GM19351 (cell line): Measurements from ENCODE around the gene ZNF276.

Source experiments
- ATAC-seq: cut with Tn5 transposase; IDR thresholded peaks from one replicate; pipeline ENCODE4 v1.9.1; 2021; ENCODE audit warnings: mild to moderate bottlenecking, moderate library complexity; ENCODE audit not compliant: unreplicated experiment

ZNF276 gene

DNA sequence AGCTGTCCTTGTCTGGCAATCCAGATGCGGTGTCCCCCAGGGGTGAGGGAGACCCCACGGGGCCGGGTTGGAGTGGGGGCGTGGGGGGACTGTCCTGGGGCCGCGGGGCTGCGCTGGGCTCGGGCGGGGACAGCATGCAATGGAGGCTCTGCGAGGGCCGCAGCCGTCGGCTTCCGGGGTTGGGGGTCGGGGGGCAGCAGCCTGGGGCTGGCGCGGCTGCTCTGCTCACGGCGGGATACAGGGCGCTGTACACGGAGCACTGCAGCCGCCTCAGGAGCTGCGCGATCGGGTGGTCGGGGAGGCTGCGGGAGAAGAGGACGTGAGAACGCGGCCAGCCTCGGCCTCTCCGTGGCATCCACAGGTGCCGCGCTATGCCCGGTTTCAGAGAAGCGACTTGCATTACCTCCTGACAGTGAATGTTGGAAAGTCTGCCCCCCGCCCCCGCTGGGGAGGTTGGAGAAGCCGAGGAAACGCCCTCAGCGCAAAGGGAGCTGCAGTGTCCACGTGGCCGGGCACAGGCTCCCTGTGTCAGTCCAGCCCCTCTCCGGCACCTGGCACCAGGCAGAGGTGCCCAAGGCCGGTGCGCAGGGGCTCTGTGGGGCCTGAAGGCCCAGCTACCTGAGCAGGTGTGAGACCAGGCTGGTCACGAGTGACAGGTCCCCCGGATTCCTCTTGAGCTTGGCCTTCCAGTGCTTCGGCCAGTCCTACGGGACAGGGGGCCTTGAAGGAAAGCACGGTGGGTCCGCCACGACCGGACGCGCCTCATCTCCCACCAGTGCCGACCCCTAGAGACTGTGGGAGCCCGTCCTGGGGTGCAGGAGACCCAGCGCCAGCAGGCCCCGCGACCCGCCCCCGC lies 10.4 kb upstream of the ZNF276 start:
- ATAC-seq, result no peak

DNA sequence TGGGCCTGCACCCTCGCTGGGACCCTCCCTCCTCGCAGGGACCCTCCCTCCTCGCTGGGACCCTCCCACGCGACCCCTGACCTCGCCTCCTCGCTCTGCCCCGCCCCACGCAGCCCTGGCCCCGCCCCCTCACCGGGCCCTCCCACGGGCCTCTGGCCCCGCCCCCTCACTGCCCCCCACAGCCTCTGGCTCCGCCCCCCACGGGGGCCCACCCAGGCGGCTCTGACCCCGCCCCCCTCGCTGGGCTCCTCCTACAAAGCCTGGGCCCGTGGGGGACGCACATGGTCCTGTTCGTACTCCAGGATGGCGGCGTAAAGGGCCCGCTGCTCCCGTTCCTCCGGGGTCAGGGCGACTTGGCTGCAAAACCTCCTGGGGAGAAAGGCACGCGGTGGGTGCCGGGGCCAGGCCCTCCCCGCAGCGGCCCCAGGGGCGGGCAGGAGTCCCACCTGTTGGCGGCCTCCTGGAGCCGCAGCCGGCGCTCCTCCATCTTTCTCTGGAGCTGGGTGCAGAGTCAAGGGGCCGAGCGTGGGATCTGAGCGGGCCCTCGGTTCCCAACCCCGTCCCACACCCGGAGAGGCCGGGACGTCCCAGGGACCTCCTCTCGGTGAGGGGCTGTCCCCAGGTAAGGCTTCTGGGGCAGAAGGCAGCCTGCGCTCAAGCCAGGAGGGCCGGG lies 9.6 kb upstream of the ZNF276 start:
- peak; percentile 75 for ATAC-seq

DNA sequence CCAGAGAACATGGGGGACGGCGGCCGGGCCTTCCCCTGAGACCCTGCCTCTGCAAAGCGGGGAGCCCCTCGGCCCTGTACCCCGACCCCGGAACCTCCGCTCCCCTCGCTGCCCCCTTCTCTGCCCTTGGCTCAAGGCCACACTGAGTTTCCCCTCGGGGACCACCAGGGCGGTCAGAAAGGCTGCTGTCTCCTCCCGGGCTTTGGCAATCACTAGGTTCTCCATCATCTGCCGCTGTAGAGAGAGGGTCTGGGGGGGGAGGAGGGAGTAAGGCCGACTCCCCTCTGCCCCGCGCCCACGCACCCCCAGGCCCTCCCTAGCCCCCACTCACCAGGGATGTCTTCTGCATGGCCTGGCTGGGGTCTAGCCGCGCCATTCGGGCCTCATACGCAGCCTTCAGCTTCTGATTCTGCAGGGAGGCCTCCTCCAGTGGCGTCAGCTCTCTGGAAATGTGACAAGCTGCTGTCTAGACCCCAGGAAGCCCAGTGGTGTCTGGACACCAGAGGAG lies 9.0 kb upstream of the ZNF276 start:
- ATAC-seq, result no peak

DNA sequence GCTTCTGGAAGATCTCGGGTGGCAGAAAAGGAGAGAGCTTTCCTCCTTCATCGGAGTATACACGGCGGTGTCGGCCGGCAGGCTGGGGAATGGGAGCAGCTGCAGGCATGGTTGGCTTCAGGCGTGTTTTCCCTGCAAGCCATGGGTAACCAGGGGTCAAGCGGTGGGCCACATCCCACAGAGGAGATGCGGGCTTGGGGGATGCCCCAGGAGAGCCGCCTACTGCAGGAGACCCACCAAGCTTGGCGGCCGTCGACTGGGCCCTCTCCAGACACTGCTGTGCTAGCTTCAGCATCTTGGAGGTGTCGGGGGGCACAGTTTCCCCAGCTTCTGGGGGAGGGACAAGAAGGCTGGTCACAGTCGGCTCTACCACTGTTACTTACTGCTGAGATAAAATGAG lies 4.8 kb upstream of the ZNF276 start:
- ATAC-seq, result no peak

DNA sequence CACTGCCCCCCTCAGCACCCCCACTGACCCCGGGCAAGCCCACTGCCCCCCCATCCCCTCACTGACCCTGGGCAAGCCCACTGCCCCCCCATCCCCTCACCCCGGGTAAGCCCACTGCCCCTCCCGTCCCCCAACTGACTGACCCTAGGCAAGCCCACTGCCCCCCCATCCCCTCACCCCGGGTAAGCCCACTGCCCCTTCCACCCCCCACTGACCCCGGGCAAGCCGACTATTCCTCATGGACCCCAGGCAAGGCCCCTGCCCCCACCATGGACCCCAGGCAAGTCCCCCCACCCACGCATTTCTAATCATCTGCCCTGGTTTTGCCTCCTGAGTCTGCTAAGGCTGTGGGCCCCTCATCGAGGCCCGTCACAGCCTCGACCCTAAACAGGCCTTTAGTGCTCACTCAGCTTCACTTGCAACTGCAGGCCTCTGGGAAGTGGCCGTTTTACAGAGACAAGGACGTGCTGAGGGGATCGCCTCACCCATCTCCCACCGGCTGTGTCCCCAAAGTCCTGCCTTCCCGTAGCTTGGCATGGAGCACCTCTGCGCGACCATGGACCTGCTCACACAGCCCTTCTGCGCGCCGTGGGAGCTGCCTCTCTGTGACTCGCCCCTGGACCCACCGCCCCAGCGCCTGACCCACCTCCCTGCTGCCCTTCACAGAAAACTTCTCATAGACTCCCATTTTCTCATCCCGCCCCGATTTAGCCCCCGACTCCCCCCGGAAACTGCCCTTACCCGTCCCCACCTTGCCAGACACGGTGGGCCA lies 4.2 kb upstream of the ZNF276 start:
- no peak for ATAC-seq

DNA sequence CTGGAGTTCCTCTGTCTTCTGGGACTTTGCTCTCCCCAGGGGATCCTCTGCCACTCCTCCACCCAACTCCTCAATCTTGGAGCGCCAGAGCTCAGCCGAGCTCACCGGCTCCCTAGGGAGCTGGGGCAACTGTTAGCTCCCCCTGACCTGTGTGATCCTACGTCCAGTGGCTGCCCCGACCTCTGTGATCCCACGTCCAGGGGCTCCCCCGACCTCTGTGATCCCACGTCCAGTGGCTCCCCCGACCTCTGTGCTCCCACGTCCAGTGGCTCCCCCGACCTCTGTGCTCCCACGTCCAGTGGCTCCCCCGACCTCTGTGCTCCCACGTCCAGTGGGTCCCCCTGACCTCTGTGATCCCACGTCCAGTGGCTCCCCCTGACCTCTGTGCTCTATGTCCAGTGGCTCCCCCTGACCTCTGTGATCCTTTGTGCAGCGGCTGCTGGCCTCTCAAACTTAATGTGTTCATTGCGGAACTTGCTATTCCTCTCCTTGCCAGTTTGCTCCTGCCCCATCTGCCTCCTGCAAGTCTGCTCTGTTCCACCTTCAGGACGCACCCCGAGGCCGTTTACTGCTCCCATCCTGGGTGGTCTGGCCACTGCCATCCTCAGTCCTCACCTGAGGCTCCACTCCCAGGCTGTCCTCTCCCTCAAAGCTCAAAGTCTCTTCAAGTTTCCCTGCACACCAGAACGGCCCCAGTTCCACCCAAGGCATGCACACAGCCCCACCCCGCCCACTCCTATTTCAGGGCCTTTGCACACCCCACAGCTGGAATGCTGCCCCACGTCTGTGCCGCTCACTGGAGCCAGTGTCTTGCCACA lies 3.4 kb upstream of the ZNF276 start:
- no peak for ATAC-seq

DNA sequence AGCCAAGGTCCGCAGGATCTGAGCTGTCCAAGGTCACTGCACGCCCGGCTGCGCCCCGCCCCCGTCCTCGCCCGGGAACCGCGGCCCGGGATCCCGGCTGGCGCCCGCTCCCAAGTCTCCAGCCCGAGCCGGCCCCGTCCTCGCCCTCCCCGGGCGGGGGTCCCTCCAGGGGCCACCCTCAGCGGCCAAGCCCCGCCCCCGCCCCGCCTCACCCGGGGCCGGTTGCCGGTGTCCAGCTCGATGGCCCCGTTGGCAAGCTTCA lies 855 bp upstream of the ZNF276 start:
- peak; percentile 7 for ATAC-seq

DNA sequence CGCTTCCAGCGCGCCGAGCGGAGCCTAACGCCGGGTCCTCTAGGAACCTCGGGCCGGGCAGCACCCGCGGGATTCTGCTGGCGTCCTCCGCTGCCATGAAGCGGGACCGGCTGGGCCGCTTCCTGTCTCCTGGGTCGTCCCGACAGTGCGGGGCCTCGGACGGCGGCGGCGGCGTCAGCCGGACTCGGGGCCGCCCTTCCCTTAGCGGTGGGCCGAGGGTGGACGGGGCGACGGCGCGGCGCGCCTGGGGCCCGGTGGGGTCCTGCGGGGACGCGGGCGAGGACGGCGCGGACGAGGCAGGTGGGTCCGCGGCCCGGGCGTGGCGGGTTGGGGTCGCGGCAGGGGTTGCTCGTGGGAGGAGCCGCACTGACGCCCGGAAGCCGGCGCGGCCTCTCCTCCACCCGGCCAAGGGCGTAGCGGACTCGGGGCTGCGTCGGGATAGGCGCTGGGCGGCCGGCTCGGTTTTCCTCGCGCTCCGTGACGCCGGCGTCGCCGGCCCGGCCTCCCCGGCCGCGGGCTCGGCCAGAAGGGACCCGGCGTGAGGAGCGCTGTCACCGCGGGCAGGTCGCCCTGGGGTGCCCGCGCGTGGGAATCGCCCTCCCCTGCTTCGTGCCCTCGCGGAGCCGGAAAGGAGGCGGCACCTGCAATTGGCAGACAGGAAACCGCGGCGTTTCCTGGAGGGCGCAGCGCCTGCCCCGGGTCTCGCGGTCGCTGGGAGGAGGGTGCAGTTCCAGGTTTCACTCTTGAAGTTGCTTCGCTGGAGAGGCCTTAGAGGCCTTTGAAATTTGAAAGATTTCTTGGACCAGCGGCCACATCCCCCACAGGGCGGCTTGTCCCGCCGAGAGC lies 432 bp downstream of the ZNF276 start:
- peak; percentile 25 for ATAC-seq

DNA sequence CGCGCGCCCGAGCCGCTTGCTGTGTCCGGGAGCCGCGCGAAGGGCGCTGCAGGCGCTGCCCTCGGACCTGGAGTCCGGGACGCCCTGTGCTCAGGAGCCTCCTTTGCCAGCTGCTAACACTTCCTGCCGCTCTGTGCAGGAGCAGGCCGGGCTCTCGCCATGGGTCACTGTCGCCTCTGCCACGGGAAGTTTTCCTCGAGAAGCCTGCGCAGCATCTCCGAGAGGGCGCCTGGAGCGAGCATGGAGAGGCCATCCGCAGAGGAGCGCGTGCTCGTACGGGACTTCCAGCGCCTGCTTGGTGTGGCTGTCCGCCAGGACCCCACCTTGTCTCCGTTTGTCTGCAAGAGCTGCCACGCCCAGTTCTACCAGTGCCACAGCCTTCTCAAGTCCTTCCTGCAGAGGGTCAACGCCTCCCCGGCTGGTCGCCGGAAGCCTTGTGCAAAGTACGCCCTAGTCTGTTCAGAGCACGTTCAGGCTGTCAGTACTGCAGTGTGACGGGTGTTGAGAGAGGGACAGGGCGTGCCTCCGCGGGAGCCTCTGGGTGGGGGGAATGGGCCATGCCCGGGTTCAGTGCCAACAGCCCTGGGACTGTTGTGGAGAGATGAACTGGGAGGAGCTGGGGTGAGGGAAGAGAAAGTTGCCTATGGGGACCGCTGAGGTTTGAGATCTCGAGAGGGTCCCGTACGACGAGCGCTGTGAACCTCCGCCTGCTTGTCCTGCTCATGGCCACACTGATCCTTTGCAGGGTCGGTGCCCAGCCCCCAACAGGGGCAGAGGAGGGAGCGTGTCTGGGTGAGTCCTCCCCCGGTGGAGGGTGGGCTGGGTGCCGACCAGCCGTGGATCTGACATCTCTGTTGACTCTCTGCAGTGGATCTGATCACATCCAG lies 1.3 kb downstream of the ZNF276 start:
- peak; percentile 4 for ATAC-seq

DNA sequence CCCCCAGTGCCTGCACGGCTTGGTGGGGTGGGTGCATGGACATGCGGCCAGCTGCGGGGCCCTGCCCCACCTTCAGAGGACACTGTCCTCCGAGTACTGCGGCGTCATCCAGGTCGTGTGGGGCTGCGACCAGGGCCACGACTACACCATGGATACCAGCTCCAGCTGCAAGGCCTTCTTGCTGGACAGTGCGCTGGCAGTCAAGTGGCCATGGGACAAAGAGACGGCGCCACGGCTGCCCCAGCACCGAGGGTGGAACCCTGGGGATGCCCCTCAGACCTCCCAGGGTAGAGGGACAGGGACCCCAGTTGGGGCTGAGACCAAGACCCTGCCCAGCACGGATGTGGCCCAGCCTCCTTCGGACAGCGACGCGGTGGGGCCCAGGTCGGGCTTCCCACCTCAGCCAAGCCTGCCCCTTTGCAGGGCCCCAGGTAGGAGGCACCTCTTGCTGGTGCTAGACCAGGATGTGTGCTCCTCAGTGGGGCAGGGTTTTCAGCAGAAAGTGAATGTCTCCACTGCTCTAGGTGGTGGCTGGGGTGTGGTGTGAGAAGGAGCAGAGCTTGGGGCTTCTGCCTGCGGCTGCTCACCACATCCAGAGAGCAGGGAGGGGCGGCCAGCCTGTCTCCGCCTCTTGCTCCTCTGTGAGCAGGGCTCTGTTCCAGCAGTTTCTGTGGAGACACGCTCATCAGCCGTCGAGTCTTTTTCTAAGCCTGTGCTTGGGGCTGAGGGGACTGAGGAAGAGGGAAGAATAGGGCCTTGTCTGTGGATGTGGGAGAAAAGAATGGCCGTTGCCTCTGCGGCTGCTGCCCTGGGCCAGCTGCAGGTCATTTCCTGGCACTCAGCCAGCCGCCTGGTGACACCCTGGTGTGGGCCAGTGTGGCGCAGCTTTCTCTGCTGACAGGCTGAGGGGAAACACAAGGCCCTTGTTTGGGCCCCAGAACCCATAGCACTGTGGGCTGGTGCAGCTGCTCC lies 2.2 kb downstream of the ZNF276 start:
- no peak for ATAC-seq

DNA sequence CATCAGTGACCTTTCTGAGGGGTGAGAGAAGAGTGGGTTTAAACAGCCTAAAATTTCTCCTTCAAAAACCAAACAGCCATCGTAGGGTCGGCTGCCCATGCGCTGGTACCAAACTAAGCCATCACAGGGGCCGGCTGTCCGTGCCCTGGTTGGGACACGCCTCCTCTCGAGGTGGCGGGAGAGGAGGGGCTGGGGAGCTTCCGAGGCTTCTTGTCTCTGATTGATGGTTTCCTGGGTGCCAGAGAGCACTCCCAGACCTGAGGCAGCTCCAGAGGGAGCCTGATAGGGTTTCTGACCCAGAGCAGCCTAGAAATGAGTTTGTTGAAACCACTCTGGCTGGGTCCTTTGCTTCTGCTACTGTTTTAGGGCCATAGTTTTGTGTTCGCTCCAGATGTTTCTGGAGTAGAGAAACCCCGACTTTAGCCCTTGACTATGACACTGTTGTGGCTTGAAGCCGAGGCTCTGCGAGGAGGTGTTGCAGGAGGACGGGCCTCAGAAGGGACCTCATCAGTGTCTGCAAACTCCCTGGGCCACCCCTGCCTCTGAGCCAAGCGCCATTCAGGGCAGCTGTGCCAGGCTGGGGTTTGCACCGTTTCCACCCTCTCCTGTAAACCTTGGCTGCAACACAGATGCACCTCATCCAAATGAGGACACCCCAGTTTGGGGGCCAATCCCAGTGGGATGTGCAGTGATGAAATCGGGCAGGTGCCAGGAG lies 6.2 kb downstream of the ZNF276 start:
- ATAC-seq, result no peak

DNA sequence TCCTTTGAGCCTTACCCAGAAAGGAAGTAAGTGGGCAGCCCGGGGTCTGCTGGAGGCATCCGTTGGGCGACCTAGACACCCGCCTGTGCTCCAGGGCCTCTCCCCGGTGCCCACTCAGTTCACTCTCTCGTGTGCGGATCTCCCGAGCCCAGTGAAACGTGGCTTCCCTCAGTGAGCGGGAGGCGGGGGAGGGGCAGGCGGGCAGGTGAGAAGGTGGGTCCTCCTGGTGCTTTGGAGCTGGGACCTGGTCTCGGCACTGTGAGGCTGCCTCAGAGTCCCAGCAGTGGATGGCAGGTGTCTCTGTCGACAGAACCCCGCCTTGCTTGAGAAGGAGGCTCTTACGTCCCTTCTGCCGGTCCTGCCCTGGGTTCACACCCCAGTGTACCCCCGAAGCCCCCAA lies 8.0 kb downstream of the ZNF276 start:
- no peak for ATAC-seq

DNA sequence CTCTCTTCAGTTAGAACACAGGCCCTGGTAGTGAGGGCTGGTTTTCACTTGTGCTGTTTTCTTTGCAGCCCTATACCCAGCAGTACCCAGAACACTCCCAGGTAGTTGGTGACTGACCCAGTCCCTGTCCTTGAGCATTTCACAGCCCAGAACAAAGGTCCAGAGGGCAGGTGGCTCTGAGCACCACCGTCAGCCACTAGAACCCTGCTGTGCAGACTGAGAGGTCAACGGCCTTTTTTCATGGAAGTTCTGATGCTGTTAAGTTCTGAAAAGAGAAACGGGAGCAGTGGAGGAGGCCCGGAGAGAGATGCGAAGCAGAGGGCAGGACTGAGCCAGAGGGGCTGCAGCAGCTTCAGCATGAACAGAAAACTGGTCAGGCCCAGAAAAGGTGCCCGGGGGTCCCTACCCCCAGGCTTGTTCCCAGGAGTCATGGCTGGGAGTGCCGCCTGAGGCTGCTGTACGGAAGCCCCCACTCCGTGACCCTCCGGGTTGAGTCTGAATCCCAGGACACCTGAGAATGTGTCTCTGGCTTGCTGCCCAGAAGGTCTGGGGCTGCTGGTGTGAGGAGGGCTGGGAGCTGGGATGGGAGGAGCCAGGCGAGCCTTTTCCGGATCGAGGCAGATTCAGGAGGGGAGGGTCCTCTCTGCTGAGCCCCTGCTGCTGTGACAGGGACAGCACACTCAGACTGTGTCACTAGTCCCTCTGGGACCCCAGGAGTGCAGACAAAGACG lies 8.7 kb downstream of the ZNF276 start:
- no peak for ATAC-seq

DNA sequence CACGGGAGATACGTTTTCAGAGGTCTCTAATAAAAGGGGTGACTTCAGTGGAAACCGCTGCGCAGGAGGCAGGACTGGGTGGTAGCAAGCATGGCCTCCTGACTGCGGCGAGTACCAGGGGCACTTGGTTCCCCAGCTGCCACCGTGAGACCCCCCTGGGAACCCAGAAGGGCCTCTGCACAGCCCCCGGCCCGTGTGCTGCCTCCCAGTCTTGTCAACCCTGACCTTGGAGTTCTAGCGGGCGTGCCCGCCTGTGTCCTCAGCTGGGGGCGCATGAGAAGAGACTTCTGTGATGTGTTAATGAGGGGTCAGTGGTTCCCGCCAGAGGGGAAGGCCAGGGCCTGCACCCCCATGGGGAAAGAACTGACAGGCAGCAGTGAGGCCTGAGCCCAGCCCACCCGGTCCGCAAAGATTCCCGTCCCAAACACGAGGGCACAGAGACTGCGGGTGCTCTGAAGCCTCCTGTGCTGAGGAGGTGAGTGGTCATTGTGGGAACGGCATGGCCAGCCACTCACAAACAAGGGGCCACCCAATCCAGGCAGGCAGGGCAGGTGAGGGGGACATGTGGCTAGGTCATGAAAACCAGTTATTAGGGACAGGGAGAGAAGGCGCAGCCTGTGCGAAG lies 9.4 kb downstream of the ZNF276 start:
- ATAC-seq, result no peak

DNA sequence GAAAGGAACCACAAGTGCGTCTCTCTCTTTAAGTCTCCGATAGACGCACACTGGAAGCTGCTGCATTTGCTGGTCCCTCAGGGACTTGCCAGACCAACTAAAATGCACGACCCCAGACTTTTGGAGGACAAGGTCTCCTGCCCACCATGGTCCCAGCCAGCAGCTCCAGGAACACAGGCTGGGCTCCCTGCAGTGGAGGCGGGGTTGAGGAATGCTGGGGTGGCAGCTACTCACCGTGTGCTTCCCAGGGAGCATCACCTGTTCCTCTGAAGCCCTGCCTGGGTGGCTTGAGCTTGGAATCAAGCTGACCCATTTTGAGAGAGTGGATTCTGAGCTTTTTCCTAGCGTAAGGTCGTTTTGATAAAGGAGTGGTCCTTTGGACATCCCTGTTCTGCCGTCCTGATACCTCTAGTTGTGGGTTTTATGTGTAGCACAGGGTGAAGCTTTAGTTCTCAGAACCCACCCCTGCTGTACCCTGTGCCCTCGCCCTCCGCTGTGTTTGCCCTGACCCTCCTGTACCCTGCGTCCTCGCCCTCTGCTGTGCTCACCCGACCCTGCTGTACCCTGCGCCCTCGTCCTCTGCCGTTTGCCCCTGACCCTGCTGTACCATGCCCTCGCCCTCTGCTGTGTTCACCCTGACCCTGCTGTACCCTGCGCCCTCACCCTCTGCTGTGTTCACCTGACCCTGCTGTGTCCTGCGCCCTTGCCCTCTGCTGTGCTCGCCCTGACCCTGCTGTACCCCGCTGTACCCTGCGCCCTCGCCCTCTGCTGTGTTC lies 11.0 kb downstream of the ZNF276 start:
- no peak for ATAC-seq

DNA sequence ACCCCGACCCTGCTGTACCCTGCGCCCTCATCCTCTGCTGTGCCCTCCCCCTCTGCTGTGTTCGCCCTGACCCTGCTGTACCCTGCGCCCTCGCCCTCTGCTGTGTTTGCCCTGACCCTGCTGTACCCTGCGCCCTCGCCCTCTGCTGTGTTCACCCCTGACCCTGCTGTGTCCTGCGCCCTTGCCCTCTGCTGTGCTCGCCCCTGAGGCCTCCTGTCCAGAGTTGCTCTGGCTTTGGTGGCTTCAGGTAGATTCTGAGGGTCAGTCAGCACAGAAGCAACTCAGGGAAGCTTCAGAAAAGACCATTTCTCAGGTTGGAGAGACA lies 11.5 kb downstream of the ZNF276 start:
- no peak for ATAC-seq
